GM20000 (cell line): ENCODE data around the gene IGFBP5.

Experiments used
- DNase-seq: peaks from one replicate; pipeline ENCODE4 v3.0.0; 2012; ENCODE audit warnings: low spot score
- TF ChIP-seq, protein P1 (sequence below): IDR thresholded peaks from 2 replicates; pipeline ENCODE4 v1.5.1; 2012; ENCODE audit warnings: mild to moderate bottlenecking, control low read depth; ENCODE audit errors: extremely low read depth, missing control alignments

The IGFBP5 gene

GRCh38 chr2:216665242-216665641, 30.1 kb downstream of the IGFBP5 start:
- DNase-seq, result no peak
- TF ChIP-seq, protein P1, sequence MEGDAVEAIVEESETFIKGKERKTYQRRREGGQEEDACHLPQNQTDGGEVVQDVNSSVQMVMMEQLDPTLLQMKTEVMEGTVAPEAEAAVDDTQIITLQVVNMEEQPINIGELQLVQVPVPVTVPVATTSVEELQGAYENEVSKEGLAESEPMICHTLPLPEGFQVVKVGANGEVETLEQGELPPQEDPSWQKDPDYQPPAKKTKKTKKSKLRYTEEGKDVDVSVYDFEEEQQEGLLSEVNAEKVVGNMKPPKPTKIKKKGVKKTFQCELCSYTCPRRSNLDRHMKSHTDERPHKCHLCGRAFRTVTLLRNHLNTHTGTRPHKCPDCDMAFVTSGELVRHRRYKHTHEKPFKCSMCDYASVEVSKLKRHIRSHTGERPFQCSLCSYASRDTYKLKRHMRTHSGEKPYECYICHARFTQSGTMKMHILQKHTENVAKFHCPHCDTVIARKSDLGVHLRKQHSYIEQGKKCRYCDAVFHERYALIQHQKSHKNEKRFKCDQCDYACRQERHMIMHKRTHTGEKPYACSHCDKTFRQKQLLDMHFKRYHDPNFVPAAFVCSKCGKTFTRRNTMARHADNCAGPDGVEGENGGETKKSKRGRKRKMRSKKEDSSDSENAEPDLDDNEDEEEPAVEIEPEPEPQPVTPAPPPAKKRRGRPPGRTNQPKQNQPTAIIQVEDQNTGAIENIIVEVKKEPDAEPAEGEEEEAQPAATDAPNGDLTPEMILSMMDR, result no peak

DNA sequence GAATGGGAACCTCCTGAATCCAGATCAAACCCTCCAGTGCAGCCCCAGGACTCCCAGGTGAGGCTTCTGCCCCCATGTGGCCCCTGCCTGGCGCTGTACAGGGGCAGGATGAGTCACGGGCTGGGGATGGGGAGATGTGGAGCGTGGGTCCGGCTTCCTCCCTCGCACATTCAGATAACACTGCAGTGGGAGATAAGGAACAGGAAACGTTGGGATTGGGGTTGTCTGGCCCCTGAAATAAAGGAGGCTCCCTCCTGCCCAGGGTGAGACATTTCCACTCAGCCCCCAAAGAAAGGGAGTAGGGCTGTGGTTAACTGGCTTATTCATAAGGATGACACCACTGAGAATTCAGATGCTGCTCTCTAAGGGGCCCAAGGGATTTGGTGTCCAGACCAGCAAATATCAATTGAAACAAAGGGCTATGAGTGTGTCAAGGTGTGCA, 30.7 kb downstream of the IGFBP5 start:
- no peak for DNase-seq
- TF ChIP-seq, protein P1, result no peak

GRCh38 chr2:216663846-216664245, 31.5 kb downstream of the IGFBP5 start:
- TF ChIP-seq, protein P1, result no peak
- no peak for DNase-seq

DNA sequence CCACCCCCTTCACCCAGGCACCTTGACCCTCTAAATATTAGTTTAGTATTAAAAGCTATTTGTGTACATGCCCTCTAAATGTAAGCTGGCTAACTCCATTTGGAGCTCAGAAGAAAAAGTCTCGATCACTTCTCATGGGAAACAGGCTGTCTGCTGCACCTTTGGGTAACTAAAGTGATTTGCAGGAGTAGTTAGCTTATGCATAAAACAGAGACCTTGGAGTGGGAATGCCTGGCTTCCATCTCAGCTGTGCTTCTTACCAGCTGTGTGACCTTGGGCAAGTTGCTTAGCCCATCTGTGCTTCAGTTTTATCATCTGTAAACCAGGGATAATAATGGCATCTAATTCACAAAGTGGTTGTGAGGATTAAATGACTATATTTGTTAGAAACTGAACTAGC, 32.2 kb downstream of the IGFBP5 start:
- DNase-seq, result no peak
- TF ChIP-seq, protein P1, result no peak

GRCh38 chr2:216661639-216662375, 33.5 kb downstream of the IGFBP5 start:
- no peak for DNase-seq
- TF ChIP-seq, protein P1, result no peak

- DNase-seq, result no peak
Measured at GRCh38 chr2:216661051-216661450, 34.3 kb downstream of the IGFBP5 start.

GRCh38 chr2:216660496-216660895, 34.9 kb downstream of the IGFBP5 start:
- TF ChIP-seq, protein P1, result no peak
- DNase-seq, result no peak

More at GRCh38 chr2:216661051-216661450, 34.3 kb downstream of the IGFBP5 start:
- TF ChIP-seq, protein P1, result no peak
